Tibial nerve (tissue), 4 donors: ENCODE data around the gene CHST13. TPM values are rescaled to one million over a fixed set of nuclear protein-coding genes. Genes with fewer than 3 reads are reported as not detected.
A peak's percentile ranks its signal among the peaks of the same experiment; 100 is the strongest.

ENCODE experiments used
- DNase-seq, 2 donors: peaks; one replicate each; pipeline ENCODE4 v3.0.0-alpha.2; 2019; ENCODE audit warnings: low spot score in 2 of 2
- H3K27ac ChIP-seq, 4 donors: fragments of 200-600 bp; sonication (generic) in 3 of 4; one replicate each; pipeline ENCODE4 v1.5.1; 2017 to 2019; ENCODE audit warnings: mild to moderate bottlenecking in 1 of 4
- H3K27me3 ChIP-seq, 2 donors: fragments of 200-600 bp; sonication (generic) in 1 of 2; one replicate each; pipeline versions ENCODE4 v1.5.1 to v1.6.0; 2017 to 2019
- H3K36me3 ChIP-seq, 3 donors: fragments of 200-600 bp; sonication (generic); one replicate each; pipeline ENCODE4 v1.5.1; 2018 to 2019
- H3K4me1 ChIP-seq, 4 donors: fragments of 200-600 bp; sonication (generic) in 3 of 4; one replicate each; pipeline ENCODE4 v1.5.1; 2017 to 2019
- H3K4me3 ChIP-seq, 4 donors: fragments of 200-600 bp; sonication (generic) in 3 of 4; one replicate each; pipeline ENCODE4 v1.5.1; 2017 to 2019; ENCODE audit warnings: mild to moderate bottlenecking in 1 of 4, moderate library complexity in 1 of 4
- H3K9me3 ChIP-seq, 4 donors: fragments of 200-600 bp; sonication (generic) in 3 of 4; one replicate each; pipeline ENCODE4 v1.5.1; 2017 to 2019
- EP300 ChIP-seq, 2 donors: sonication (generic); formaldehyde crosslinking; IDR thresholded peaks; one replicate each; pipeline ENCODE4 v1.6.1; 2017; ENCODE audit warnings: antibody characterized with exemption in 2 of 2, mild to moderate bottlenecking in 1 of 2
- POLR2A ChIP-seq, 2 donors: fragments of 450-650 bp; IDR thresholded peaks; one replicate each; pipeline ENCODE4 v1.6.1; 2017; ENCODE audit warnings: antibody characterized with exemption in 2 of 2, mild to moderate bottlenecking in 2 of 2, moderate library complexity in 2 of 2
- WGBS, 2 donors: methylation state at CpG; one replicate each; pipeline ENCODE4 v1.1.5; 2018; 5-methylcytosine and 5-hydroxymethylcytosine counted together
- total RNA-seq, 4 donors: library from RNA; depleted of rRNA; stranded (reverse); fragments of >200 nt; gene quantifications; one replicate each; pipeline ENCODE4 v1.1.0, GENCODE V29; 2016
- TF ChIP-seq, protein P1 (sequence below), 5 experiments: fragments of 200-600 bp in 3 of 5; fragments of 450-650 bp in 2 of 5; sonication (generic) in 3 of 5; IDR thresholded peaks; one replicate each; pipeline ENCODE4 v1.5.1; 2016 to 2019; ENCODE audit warnings: antibody characterized with exemption in 5 of 5, mild to moderate bottlenecking in 3 of 5, moderate library complexity in 2 of 5

Gene CHST13
- total RNA-seq, 4 donors from 2014 or later = 1.0 to 7.2 (median 1.1) TPM; not detected in 1

DNA sequence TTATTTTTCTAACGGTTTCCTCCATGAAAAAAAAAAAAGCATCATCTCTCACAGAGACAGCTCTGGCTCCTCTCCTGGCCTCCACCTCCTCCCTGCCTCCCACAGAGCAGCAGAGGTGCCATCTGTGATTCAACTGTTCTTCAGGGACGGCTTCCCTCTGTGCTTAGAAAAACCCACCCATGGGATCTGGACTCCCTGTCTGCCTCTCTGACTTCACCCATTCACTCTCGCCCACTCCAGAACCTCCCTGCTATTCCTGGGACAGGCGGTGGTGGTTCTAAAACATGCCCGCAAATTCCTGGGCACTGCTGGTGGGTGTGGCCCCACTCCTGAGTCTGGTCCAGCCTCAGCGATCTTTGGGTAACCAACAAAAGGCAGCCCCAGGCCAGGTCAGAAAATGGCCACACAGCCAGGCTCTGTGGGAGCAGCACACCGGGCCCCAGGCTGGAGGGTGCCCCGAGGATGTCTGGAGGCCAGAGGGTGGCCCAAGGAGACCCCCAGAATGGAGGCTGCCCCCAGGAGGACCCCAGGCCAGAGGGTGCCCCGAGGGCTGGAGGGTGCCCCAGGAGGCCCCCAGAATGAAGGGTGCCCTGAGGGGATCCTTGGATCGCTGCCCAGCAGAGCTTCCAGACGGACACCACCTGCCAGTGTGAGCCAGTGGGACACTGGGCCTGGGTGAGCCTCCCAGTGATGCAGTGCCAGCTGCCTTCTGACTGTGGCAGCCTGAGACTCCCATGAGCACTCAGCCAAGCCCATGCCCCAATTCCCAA, 2.6 kb upstream of the CHST13 start:
- TF ChIP-seq POLR2A (IDR thresholded peaks at IDR 0.05) (no peak), EP300 (IDR thresholded peaks at IDR 0.05) (no peak)
- TF ChIP-seq, protein P1, sequence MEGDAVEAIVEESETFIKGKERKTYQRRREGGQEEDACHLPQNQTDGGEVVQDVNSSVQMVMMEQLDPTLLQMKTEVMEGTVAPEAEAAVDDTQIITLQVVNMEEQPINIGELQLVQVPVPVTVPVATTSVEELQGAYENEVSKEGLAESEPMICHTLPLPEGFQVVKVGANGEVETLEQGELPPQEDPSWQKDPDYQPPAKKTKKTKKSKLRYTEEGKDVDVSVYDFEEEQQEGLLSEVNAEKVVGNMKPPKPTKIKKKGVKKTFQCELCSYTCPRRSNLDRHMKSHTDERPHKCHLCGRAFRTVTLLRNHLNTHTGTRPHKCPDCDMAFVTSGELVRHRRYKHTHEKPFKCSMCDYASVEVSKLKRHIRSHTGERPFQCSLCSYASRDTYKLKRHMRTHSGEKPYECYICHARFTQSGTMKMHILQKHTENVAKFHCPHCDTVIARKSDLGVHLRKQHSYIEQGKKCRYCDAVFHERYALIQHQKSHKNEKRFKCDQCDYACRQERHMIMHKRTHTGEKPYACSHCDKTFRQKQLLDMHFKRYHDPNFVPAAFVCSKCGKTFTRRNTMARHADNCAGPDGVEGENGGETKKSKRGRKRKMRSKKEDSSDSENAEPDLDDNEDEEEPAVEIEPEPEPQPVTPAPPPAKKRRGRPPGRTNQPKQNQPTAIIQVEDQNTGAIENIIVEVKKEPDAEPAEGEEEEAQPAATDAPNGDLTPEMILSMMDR (IDR thresholded peaks at IDR 0.05) = no peak
- Histone ChIP-seq H3K9me3 (no peaks in the 10 kb centered on the region), H3K4me1 (peaks cover 0 to 23% (median 3%) of the 10 kb centered on the region in 4 donors), H3K27me3 (peaks cover 0 to 20% of the 10 kb centered on the region in 2 donors), H3K36me3 (no peaks in the 10 kb centered on the region), H3K27ac (no peak overlapping the region), H3K4me3 (no peak overlapping the region)
- DNase-seq = no peak
- 66 to 73% methylated on average over 7 to 11 of the region's 11 CpGs for WGBS, 2 donors

DNA sequence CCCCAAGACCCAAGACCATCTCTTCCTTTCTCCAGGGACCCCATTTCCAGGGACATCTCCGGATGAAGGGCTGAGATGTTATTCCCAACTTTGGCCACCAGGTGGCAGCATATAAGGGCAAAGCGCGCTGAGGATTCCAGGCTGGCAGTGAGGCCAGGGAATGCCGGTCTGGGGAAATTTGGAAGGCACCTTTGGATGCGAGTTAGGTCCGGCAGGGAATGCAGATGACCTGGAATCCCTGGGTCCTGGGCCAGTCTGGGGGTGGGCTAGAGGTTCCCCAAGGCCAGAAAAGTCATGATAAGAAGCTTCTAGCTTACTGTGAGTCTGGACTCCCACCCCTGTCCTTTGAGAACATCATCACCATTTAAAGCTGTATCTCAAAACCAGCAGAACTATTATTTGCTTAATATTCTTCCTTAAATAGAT, 1.6 kb upstream of the CHST13 start:
- TF ChIP-seq POLR2A (IDR thresholded peaks at IDR 0.05) (no peak), EP300 (IDR thresholded peaks at IDR 0.05) (no peak)
- TF ChIP-seq, protein P1 (IDR thresholded peaks at IDR 0.05) = peak; percentile 81 to 95 (median 88)
- peak; percentile 36 to 61 for DNase-seq
- Histone ChIP-seq H3K27me3 (peaks cover 0 to 20% of the 10 kb centered on the region in 2 donors), H3K9me3 (no peaks in the 10 kb centered on the region), H3K27ac (no peak overlapping the region), H3K36me3 (no peaks in the 10 kb centered on the region), H3K4me3 (no peak overlapping the region), H3K4me1 (peaks cover 0 to 23% (median 3%) of the 10 kb centered on the region in 4 donors)
- 0 to 3% methylated on average over 6 of the region's 6 CpGs for WGBS, 2 donors

DNA sequence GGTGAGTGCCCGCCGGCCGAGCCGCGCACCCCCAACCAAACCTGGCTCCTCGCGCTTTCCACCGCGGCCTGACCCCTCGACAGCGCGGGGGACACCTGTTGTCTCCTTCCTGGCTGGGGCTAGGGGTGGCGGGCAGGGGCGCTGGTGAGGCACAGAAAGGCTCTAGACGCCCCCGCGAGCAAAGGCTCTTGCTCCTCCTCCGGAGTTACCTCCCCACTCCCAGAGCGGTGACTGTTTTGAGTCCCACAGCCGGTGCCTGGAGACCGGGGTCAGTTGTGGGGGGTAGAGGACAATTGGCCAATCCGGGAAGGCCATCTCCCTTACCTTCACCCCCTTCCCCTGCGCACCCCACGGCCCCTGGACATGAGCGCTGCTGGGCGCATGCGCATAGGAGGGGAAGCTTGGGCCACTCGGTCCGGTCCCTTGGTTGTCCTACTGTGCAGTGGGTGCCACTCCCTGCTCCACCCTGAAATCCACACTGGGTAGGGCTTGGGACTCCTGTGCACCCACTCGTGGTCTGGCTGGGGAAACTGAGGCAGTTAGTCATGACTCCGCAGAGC, 554 bp downstream of the CHST13 start:
- peak overlapping the region; percentile 17 to 54 (median 28) for H3K4me3 ChIP-seq
- TF ChIP-seq POLR2A (IDR thresholded peaks at IDR 0.05) = no peak
- no peaks in the 10 kb centered on the region for H3K36me3 ChIP-seq
- H3K27ac ChIP-seq = peak overlapping the region in 1 of 4 donors; percentile 57
- 1 to 17% methylated on average over 19 to 22 of the region's 31 CpGs for WGBS, 2 donors
- DNase-seq = no peak
- H3K27me3 ChIP-seq = peaks cover 0 to 20% of the 10 kb centered on the region in 2 donors
- H3K4me1 ChIP-seq = peaks cover 0 to 23% (median 3%) of the 10 kb centered on the region in 4 donors
- H3K9me3 ChIP-seq = no peaks in the 10 kb centered on the region

DNA sequence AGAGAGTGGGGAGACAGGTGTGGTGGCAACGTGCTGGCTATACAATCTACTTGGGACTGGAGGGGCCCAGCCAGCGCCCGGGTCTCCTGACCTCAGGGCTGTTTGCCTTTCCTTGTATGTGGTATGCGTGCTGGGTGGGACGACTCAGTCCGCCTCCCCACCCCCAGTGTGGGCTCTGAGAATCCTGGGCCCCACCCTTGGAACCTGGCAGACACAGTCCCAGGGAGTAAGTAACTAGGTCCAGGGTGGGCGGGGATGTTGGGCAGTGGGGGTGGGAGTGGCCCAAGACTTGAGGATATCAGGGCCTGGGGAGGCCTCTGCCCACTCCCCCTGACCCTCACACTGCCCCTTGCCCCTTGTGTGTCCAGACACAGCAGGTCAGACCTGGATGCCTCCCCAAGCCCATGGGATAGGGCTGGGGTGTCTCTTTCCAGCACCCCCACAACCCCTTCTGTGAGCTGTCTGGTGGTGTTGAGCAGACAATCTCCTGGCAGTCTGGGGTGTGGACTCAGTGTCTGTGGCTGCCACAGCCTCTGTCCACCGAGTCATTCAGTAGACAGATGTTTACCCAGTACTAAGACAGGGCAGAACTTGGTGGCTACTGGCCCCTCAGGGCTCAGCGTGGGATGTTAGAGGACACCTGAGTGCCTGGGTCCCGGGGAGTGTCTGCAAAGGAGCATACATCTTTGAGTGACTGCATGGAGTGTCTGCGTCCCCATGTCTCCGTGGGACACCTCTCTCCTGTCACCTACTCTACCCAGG, 1.3 kb downstream of the CHST13 start:
- no peak for TF ChIP-seq POLR2A (IDR thresholded peaks at IDR 0.05)
- TF ChIP-seq, protein P1 (IDR thresholded peaks at IDR 0.05) = no peak
- DNase-seq = no peak
- Histone ChIP-seq H3K4me3 (no peak overlapping the region), H3K36me3 (no peaks in the 10 kb centered on the region), H3K9me3 (no peaks in the 10 kb centered on the region), H3K27me3 (peaks cover 0 to 20% of the 10 kb centered on the region in 2 donors), H3K4me1 (peaks cover 0 to 23% (median 3%) of the 10 kb centered on the region in 4 donors), H3K27ac (no peak overlapping the region)
- WGBS, 2 donors = 75 to 88% methylated on average over 11 to 12 of the region's 12 CpGs

DNA sequence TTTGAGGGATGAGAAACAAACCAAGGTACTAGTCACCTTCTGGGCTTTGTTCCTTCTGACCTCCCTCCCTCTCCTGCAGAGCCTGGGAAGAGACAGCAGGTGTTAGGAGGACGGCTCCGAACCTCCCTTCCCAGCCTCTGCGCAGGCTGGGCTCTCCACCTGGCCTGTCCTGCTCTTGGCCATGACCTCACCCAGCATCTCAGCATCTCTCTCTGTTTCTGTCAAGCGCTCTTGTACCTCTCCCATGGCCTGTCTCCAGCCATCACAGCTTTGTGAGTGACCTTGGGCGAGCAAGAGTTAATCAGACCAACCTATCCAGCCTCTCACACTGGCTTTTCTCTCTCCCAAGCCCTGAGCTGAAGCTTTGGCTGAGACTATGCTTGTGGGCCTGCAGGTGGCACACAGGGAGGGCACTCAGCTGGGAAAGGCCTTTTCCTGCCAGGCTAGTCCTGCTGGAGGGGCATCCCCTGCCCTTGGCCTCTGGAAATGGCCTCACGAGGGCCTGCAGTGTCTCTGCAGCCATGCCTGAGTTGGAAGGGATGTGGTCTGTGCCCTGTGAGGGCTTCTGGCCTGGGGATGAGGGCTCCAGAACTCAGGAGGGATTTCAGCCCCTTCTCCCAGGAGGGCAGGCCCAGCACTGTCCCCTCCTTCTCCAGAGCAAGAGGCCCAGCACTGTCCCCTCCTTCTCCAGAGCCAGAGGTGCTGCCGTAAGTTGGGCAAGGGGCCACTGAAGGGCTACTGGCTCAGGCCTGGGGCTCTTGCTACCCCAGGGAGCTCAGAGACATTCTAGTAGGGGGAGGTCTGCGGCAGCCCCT, 2.1 kb downstream of the CHST13 start:
- Histone ChIP-seq H3K36me3 (no peaks in the 10 kb centered on the region), H3K27me3 (peaks cover 0 to 20% of the 10 kb centered on the region in 2 donors), H3K27ac (no peak overlapping the region), H3K4me1 (peaks cover 0 to 23% (median 3%) of the 10 kb centered on the region in 4 donors), H3K9me3 (no peaks in the 10 kb centered on the region), H3K4me3 (no peak overlapping the region)
- DNase-seq = no peak
- 80 to 88% methylated on average over 8 of the region's 8 CpGs for WGBS, 2 donors
- TF ChIP-seq POLR2A (IDR thresholded peaks at IDR 0.05) (no peak), EP300 (IDR thresholded peaks at IDR 0.05) (no peak)
- TF ChIP-seq, protein P1 (IDR thresholded peaks at IDR 0.05) = no peak
